Ishikawa (cell line): ENCODE measurements around the gene KPNA3.

Experiments
- CEBPB ChIP-seq: IDR thresholded peaks from 2 replicates; pipeline ENCODE4 v1.6.1; 2012
- CREB1 ChIP-seq: IDR thresholded peaks from 2 replicates; pipeline ENCODE4 v1.6.1; 2012; ENCODE audit warnings: low read depth
- EGR1 ChIP-seq: IDR thresholded peaks from 2 replicates; pipeline ENCODE4 v1.6.1; 2012
- EP300 ChIP-seq: IDR thresholded peaks from 2 replicates; pipeline ENCODE4 v1.6.1; 2012; ENCODE audit warnings: borderline replicate concordance
- FOXM1 ChIP-seq: IDR thresholded peaks from 2 replicates; pipeline ENCODE4 v1.6.1; 2012; ENCODE audit warnings: low read depth, borderline replicate concordance
- MAX ChIP-seq: IDR thresholded peaks from 2 replicates; pipeline ENCODE4 v1.6.1; 2012
- NFIC ChIP-seq: IDR thresholded peaks from 2 replicates; pipeline ENCODE4 v1.6.1; 2012
- RAD21 ChIP-seq: IDR thresholded peaks from 2 replicates; pipeline ENCODE4 v1.6.1; 2012; ENCODE audit warnings: low read depth
- REST ChIP-seq: IDR thresholded peaks from 2 replicates; pipeline ENCODE4 v1.6.1; 2012; ENCODE audit warnings: low read depth, mild to moderate bottlenecking
- TAF1 ChIP-seq: IDR thresholded peaks from 2 replicates; pipeline ENCODE4 v1.6.1; 2012; ENCODE audit warnings: low read depth, mild to moderate bottlenecking
- TCF12 ChIP-seq: IDR thresholded peaks from 2 replicates; pipeline ENCODE4 v1.6.1; 2012; ENCODE audit warnings: low read depth
- TEAD4 ChIP-seq: IDR thresholded peaks from 2 replicates; pipeline ENCODE4 v1.6.1; 2012
- USF1 ChIP-seq: IDR thresholded peaks from 2 replicates; pipeline ENCODE4 v1.6.1; 2012
- YY1 ChIP-seq: IDR thresholded peaks from 2 replicates; pipeline ENCODE4 v1.6.1; 2012; ENCODE audit warnings: low read depth
- ZBTB7A ChIP-seq: IDR thresholded peaks from 2 replicates; pipeline ENCODE4 v1.6.1; 2012; ENCODE audit warnings: low read depth

The KPNA3 gene

GRCh38 chr13:49759503-49759902 is 33.0 kb downstream of the KPNA3 start:
- TF ChIP-seq NFIC (no peak), ZBTB7A (no peak), TCF12 (no peak), YY1 (no peak), EGR1 (no peak), TEAD4 (no peak), CREB1 (no peak), RAD21 (no peak), REST (no peak), FOXM1 (no peak), MAX (no peak), CEBPB (no peak), EP300 (no peak), TAF1 (no peak)

- TF ChIP-seq CEBPB (no peak), REST (no peak), TCF12 (no peak), EGR1 (no peak), CREB1 (no peak), FOXM1 (no peak), MAX (no peak), ZBTB7A (no peak), EP300 (no peak), TEAD4 (no peak), USF1 (no peak), TAF1 (no peak), YY1 (no peak), NFIC (no peak), RAD21 (no peak)
Observed at GRCh38 chr13:49756263-49756662, 36.2 kb downstream of the KPNA3 start.

GRCh38 chr13:49754146-49754545 is 38.3 kb downstream of the KPNA3 start:
- TF ChIP-seq USF1 (no peak), NFIC (no peak), TAF1 (no peak), TEAD4 (no peak), FOXM1 (no peak), EP300 (no peak)

- TF ChIP-seq TCF12 (no peak), FOXM1 (no peak), CREB1 (no peak), NFIC (no peak), YY1 (no peak), RAD21 (no peak), CEBPB (no peak)
Observed at GRCh38 chr13:49749848-49750247, 42.6 kb downstream of the KPNA3 start.

GRCh38 chr13:49746111-49746510 is 46.4 kb downstream of the KPNA3 start:
- no peak for TF ChIP-seq EGR1
- TF ChIP-seq FOXM1 = no peak
- TF ChIP-seq ZBTB7A = no peak
- TF ChIP-seq MAX = no peak
- TF ChIP-seq TAF1 = no peak
- no peak for TF ChIP-seq RAD21

- no peak for TF ChIP-seq REST
- no peak for TF ChIP-seq EGR1
- no peak for TF ChIP-seq RAD21
- no peak for TF ChIP-seq NFIC
- TF ChIP-seq TCF12 = no peak
- no peak for TF ChIP-seq MAX
- no peak for TF ChIP-seq EP300
- no peak for TF ChIP-seq FOXM1
- TF ChIP-seq CREB1 = no peak
- no peak for TF ChIP-seq CEBPB
- TF ChIP-seq YY1 = no peak
- no peak for TF ChIP-seq TEAD4
- no peak for TF ChIP-seq ZBTB7A
- no peak for TF ChIP-seq TAF1
- no peak for TF ChIP-seq USF1
Observed at GRCh38 chr13:49740870-49741269, 51.6 kb downstream of the KPNA3 start.
